ENCODE data around the gene FADS6.

- no peak for TF ChIP-seq CTCF (IDR thresholded peaks at IDR 0.05)
- no peak for TF ChIP-seq POLR2A (IDR thresholded peaks at IDR 0.05)
These were observed 29.8 kb downstream of the FADS6 start for GRCh38 chr17:74863420-74864296.
